AG04449 (cell line): ENCODE measurements around the gene SLC25A22.

ENCODE experiments used
- CTCF ChIA-PET: fragments of 350-600 bp; formaldehyde crosslinking; extraction: SDS; loops from one replicate; lab custom pipeline; 2021; ENCODE audit warnings: antibody characterized with exemption; lab: Yijun Ruan, JAX
- POLR2A ChIA-PET: fragments of 400-600, 350-600 bp; formaldehyde crosslinking; extraction: SDS; loops from one replicate; lab custom pipeline; 2020; ENCODE audit warnings: antibody characterized with exemption, inconsistent platforms; lab: Yijun Ruan, JAX
- DNase-seq: peaks from one replicate; pipeline ENCODE4 v3.0.0-alpha.2; 2010; ENCODE audit warnings: low read depth, low spot score
- H3K4me3 ChIP-seq: 2 replicates; pipeline ENCODE4 v1.5.1; 2011; ENCODE audit warnings: low read depth, mild to moderate bottlenecking, control low read depth, low read length
- TF ChIP-seq, protein P1 (sequence below): IDR thresholded peaks from one replicate; pipeline ENCODE4 v1.5.1; 2011; ENCODE audit warnings: mild to moderate bottlenecking, moderate library complexity, low read length, control low read depth, inconsistent platforms; ENCODE audit not compliant: insufficient read depth; ENCODE audit errors: missing control alignments

The SLC25A22 gene

GRCh38 chr11:803467-803742, 5.3 kb upstream of the SLC25A22 start:
- CTCF ChIA-PET = no interaction called here
- TF ChIP-seq, protein P1, sequence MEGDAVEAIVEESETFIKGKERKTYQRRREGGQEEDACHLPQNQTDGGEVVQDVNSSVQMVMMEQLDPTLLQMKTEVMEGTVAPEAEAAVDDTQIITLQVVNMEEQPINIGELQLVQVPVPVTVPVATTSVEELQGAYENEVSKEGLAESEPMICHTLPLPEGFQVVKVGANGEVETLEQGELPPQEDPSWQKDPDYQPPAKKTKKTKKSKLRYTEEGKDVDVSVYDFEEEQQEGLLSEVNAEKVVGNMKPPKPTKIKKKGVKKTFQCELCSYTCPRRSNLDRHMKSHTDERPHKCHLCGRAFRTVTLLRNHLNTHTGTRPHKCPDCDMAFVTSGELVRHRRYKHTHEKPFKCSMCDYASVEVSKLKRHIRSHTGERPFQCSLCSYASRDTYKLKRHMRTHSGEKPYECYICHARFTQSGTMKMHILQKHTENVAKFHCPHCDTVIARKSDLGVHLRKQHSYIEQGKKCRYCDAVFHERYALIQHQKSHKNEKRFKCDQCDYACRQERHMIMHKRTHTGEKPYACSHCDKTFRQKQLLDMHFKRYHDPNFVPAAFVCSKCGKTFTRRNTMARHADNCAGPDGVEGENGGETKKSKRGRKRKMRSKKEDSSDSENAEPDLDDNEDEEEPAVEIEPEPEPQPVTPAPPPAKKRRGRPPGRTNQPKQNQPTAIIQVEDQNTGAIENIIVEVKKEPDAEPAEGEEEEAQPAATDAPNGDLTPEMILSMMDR = no peak
- POLR2A ChIA-PET = interaction anchor here (1.3 kb wide), 1 partner anchor 8 kb away, joined by 11 read pairs; no protein-coding TSS in a partner anchor
- no peak for DNase-seq
- peak overlapping the region; percentile 63 for H3K4me3 ChIP-seq

- TF ChIP-seq, protein P1 = no peak
- H3K4me3 ChIP-seq = peak overlapping the region; percentile 63
- no peak for DNase-seq
- ChIA-PET CTCF (no interaction called here), POLR2A (no interaction called here)
Observed at GRCh38 chr11:802693-803466, 4.8 kb upstream of the SLC25A22 start.

- no peak for DNase-seq
- ChIA-PET CTCF (no interaction called here), POLR2A (no interaction called here)
- H3K4me3 ChIP-seq = no peak overlapping the region
- TF ChIP-seq, protein P1 = no peak
Observed at GRCh38 chr11:802018-802617, 4.0 kb upstream of the SLC25A22 start.

DNA sequence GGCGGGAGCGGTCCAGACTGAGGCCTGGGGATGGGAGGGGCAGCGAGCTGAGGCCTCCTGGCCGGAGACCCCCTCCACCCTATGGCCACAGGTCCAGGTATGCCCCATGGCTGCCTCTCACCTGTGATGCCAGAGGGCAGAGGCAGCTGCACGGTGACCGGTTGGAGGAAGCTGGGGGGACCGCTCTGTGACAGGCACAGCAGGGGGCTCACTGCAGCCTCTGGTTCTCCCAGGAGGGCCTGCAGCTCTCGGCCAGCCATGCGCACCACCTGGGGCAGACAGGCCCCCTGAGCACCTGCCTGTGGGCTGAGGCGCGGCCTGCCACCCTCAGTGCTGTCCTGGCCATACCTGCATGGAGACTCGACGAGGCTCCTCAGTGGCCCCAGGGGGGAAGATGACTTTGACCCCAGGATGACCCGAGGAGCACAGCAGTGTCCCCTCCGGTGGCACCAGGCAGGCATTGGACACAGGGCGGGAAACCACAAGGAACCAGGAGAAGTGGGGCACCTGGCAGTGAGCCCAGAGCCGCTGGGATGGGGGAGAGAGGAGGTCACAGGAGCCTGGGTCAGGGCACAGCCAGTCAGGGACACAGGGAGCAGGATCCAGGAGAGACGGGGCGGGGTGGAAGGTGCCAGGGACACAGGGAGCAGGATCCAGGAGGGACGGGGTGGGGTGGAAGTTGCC, 3.2 kb upstream of the SLC25A22 start:
- ChIA-PET CTCF (interaction anchor here (0.8 to 1.0 kb wide), 2 partner anchors 18 kb away, joined by 3 read pairs; partner anchors contain the start of gene PNPLA2), POLR2A (no interaction called here)
- no peak overlapping the region for H3K4me3 ChIP-seq
- no peak for DNase-seq
- TF ChIP-seq, protein P1 = no peak

GRCh38 chr11:800473-800872, 2.4 kb upstream of the SLC25A22 start:
- CTCF ChIA-PET = interaction anchor here (0.8 to 1.0 kb wide), 2 partner anchors 18 to 19 kb away, joined by 3 read pairs; partner anchors contain the start of gene PNPLA2

More at GRCh38 chr11:800473-800872, 2.4 kb upstream of the SLC25A22 start:
- TF ChIP-seq, protein P1 = no peak
- POLR2A ChIA-PET = no interaction called here
- no peak for DNase-seq
- H3K4me3 ChIP-seq = no peak overlapping the region
